ENCODE data around the gene PDE8A. TPM values are rescaled to one million over a fixed set of nuclear protein-coding genes. Genes with fewer than 3 reads are reported as not detected.
A peak's percentile ranks its signal among the peaks of the same experiment; 100 is the strongest.

The PDE8A gene
- total and polyA plus RNA-seq, 10 of the 15 experiments (the other 5 are each of a cell fraction or from before 2014, with no cell fraction given) = 6.7 to 69.2 (median 27.2) TPM

GRCh38 chr15:85022860-85023403 lies 41.3 kb downstream of the PDE8A start (continued):
- no peak for TF ChIP-seq CREB1 (IDR thresholded peaks at IDR 0.05; ENCODE audit: low read depth)
- no peak for TF ChIP-seq FOXK2 (IDR thresholded peaks at IDR 0.05)
- TF ChIP-seq SUPT20H (IDR thresholded peaks at IDR 0.05; ENCODE audit: borderline replicate concordance, control insufficient read depth, low read depth, low read length) = no peak
- TF ChIP-seq MYC (IDR thresholded peaks at IDR 0.05; ENCODE audit: insufficient read depth, insufficient read length, insufficient replicate concordance, low read length, severe bottlenecking) = no peak
- TF ChIP-seq ZNF274 (IDR thresholded peaks at IDR 0.05; ENCODE audit: insufficient read depth, insufficient read length) = no peak
- no peak for TF ChIP-seq PAX8 (IDR thresholded peaks at IDR 0.05)

GRCh38 chr15:85024003-85024402 lies 42.3 kb downstream of the PDE8A start:
- H3K27me3 ChIP-seq (replicated peaks in 1 of 2; ENCODE audit: control insufficient read depth in 2 of 2, insufficient read depth in 2 of 2, low read length in 1 of 2) = no peaks in the 10 kb centered on the region
- ChIA-PET POLR2A (interaction anchor here (0.9 to 2.3 kb wide), 5 partner anchors 16 to 41 kb away, joined by 3 to 12 read pairs (median 4); no protein-coding TSS in a partner anchor), CTCF (interaction anchor here (1.0 to 2.2 kb wide), 3 partner anchors 9 to 36 kb away, joined by 3 to 7 read pairs (median 5); no protein-coding TSS in a partner anchor), RAD21 (ENCODE audit: unreplicated experiment) (interaction anchor here (0.5 to 4.6 kb wide), 7 partner anchors 13 to 43 kb away, joined by 3 to 21 read pairs (median 7); partner anchors contain the start of gene PDE8A), SMC1A (ENCODE audit: uncharacterized antibody, unreplicated experiment) (interaction anchor here (0.8 to 2.1 kb wide), 5 partner anchors 10 to 30 kb away, joined by 3 to 12 read pairs (median 4); no protein-coding TSS in a partner anchor)
- H3K9ac ChIP-seq (ENCODE audit: control insufficient read depth, insufficient read depth, low read length) = no peak overlapping the region
- no peak overlapping the region for H3K4me3 ChIP-seq
- peaks cover 39% of the 10 kb centered on the region for H3K4me1 ChIP-seq (ENCODE audit: control insufficient read depth, insufficient read depth, low read length)
- no TSS peak for BruUV-seq (replicated peaks)
- H3K9me3 ChIP-seq (replicated peaks; ENCODE audit: control insufficient read depth, insufficient read depth, low read length) = no peaks in the 10 kb centered on the region
- TF ChIP-seq, protein P1, sequence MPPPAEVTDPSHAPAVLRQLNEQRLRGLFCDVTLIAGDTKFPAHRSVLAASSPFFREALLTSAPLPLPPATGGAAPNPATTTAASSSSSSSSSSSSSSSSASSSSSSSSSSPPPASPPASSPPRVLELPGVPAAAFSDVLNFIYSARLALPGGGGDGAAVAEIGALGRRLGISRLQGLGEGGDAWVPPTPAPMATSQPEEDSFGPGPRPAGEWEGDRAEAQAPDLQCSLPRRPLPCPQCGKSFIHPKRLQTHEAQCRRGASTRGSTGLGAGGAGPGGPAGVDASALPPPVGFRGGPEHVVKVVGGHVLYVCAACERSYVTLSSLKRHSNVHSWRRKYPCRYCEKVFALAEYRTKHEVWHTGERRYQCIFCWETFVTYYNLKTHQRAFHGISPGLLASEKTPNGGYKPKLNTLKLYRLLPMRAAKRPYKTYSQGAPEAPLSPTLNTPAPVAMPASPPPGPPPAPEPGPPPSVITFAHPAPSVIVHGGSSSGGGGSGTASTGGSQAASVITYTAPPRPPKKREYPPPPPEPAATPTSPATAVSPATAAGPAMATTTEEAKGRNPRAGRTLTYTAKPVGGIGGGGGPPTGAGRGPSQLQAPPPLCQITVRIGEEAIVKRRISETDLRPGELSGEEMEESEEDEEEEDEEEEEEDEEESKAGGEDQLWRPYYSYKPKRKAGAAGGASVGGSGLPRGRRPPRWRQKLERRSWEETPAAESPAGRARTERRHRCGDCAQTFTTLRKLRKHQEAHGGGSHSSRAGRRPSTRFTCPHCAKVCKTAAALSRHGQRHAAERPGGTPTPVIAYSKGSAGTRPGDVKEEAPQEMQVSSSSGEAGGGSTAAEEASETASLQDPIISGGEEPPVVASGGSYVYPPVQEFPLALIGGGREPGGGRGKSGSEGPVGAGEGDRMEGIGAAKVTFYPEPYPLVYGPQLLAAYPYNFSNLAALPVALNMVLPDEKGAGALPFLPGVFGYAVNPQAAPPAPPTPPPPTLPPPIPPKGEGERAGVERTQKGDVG (CRISPR knock-in tag; IDR thresholded peaks at IDR 0.05) = no peak
- TF ChIP-seq SMAD5 (IDR thresholded peaks at IDR 0.05; ENCODE audit: low read depth) (no peak), YBX1 (IDR thresholded peaks at IDR 0.05) (no peak), MXI1 (IDR thresholded peaks at IDR 0.05; ENCODE audit: low read depth, low read length) (no peak), TCF3 (IDR thresholded peaks at IDR 0.05; ENCODE audit: borderline replicate concordance, insufficient read depth, low read depth, low read length) (no peak), FOXM1 (IDR thresholded peaks at IDR 0.05; ENCODE audit: low read depth, low read length) (no peak), FOS (IDR thresholded peaks at IDR 0.05; ENCODE audit: borderline replicate concordance, extremely low read depth, insufficient read length) (no peak), CTCF (IDR thresholded peaks at IDR 0.05 in 2 of 3, conservative IDR thresholded peaks at IDR 0.05 in 1 of 3; ENCODE audit: control insufficient read depth in 2 of 3, extremely low read depth in 1 of 3, insufficient read depth in 1 of 3, low read depth in 3 of 3, low read length in 3 of 3) (no peak), BMI1 (IDR thresholded peaks at IDR 0.05; ENCODE audit: borderline replicate concordance) (no peak), DPF2 (IDR thresholded peaks at IDR 0.05) (no peak)
- no peaks in the 10 kb centered on the region for H3K36me3 ChIP-seq (ENCODE audit: control insufficient read depth in 2 of 2, insufficient read depth in 2 of 2, low read length in 1 of 2)
- peaks cover 62% of the 10 kb centered on the region for H3K79me2 ChIP-seq (ENCODE audit: control insufficient read depth, insufficient read depth, low read length)
- DNase-seq (ENCODE audit: low read depth, low spot score) (no peak), ATAC-seq (peak; percentile 2; the same call in 2 of the 3 replicates), FAIRE-seq (no peak)
- in situ Hi-C loops (cut with MboI) (no loop called here), intact Hi-C loops (cut with micrococcal nuclease; ENCODE audit: unreplicated experiment) (loop anchor here (2.0 kb wide), 1 partner anchor 41 kb away; no protein-coding TSS in a partner anchor)
- H3K27ac ChIP-seq (ENCODE audit: control insufficient read depth, insufficient read depth) = peak overlapping the region; percentile 76
- 93% methylated on average over 3 of the region's 3 CpGs for WGBS (ENCODE audit: insufficient coverage, insufficient replicate concordance, low lambda C conversion rate, missing lambda C conversion rate)
- H4K20me1 ChIP-seq (ENCODE audit: control insufficient read depth, insufficient read depth) = no peaks in the 10 kb centered on the region
- peak overlapping the region; percentile 56 for H3K4me2 ChIP-seq (ENCODE audit: control insufficient read depth, insufficient read depth)
- no peak overlapping the region for H2AFZ ChIP-seq (ENCODE audit: control insufficient read depth, low read depth, low read length)
